NCI-H128 (cell line): ENCODE data around the gene OR2J2.
"Not testable (repeated sequence)": the region's sequence is repeated elsewhere in the genome, so short reads cannot be mapped to it uniquely, and the experiment has no call there.

Experiments used
- DNase-seq: peaks from one replicate; lab custom pipeline; 2025; ENCODE audit not compliant: unreplicated experiment; lab: John Stamatoyannopoulos, UW

OR2J2 gene

DNA sequence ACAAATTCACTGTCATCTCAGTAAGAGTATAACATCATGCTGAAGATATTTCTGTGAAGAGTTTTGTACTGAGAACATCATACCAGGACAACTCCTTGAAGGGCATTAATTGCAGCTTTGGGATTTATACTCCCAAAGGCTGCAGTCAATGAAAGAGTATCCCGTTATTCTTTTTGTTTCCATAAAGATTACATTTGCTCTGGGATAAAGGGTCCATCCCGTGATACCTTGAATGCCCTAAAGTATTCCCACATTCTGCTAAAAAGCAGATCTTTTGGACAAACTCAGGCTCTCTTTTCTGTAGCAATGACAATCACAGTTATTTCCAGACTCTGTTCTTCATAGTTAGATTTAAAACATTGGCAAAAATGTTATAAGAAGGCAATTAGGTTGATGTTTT is at the start of gene OR2J2:
TSS of gene OR2J2 (plus strand) at position 301 of the 400 bp plus-strand sequence. CDS start 2,729 bp downstream, outside the sequence.
- not testable (repeated sequence) for DNase-seq

- DNase-seq, result no peak
Measured at GRCh38 chr6:29129326-29130012, 41.2 kb upstream of the OR2J2 start.

GRCh38 chr6:29130644-29131043 is 40.1 kb upstream of the OR2J2 start:
- no peak for DNase-seq

DNA sequence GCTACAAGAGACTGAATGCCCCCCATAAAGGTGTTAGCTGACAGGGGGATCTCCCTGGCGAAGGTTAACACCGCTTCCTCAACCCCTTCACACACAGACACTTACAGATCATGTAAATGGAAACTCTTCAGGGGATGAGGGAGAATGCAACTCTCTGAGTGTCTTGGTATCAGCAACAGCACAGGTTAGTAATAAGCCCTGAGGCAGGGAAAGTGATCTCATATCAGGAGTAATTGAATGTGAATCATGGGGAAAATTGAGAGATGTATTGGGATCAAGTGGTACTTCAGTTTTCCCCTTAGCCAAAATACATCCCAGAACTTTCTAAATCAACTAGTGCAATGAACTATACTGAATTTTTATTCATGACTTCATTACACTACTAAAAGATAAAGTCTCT is 39.0 kb upstream of the OR2J2 start:
- DNase-seq, result no peak

GRCh38 chr6:29137724-29138123 is 33.0 kb upstream of the OR2J2 start:
- no peak for DNase-seq

GRCh38 chr6:29141606-29142005 is 29.1 kb upstream of the OR2J2 start:
- DNase-seq, result no peak

GRCh38 chr6:29142309-29142708 is 28.4 kb upstream of the OR2J2 start:
- no peak for DNase-seq

GRCh38 chr6:29146179-29146578 is 24.5 kb upstream of the OR2J2 start:
- DNase-seq, result no peak

- no peak for DNase-seq
Measured at GRCh38 chr6:29147074-29147473, 23.6 kb upstream of the OR2J2 start.

DNA sequence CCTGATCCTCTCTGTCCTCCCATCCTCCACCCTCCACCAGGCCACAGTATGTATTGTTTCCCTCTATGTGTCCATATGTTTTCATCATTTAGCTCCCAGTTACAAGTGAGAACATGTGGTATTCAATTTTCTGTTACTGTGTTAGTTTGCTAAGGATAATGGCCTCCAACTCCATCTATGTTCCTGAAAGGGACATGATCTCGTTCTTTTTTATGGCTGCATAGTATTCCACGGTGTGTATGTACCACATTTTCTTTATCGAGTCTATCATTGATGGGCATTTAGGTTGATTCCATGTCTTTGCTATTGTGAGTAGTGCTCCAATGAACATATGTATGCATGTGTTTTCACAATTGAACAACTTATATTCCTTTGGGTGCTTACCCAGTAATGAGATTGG is 21.3 kb upstream of the OR2J2 start:
- DNase-seq, result not testable (repeated sequence)

GRCh38 chr6:29153083-29153482 is 17.6 kb upstream of the OR2J2 start:
- DNase-seq, result no peak

DNA sequence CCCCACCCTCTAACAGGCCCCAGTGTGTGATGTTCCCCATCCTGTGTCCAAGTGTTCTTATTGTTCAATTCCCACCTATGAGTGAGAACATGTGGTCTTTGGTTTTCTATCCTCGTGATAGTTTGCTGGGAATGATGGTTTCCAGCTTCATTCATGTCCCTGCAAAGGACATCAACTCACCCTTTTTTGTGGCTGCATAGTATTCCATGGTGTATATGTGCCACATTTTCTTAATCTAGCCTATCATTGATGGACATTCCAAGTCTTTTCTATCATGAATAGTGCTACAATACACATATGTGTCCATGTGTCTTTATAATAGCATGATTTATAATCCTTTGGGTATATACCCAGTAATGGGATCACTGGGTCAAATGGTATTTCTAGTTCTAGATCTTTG is 15.5 kb upstream of the OR2J2 start:
- not testable (repeated sequence) for DNase-seq

GRCh38 chr6:29159922-29160321 is 10.8 kb upstream of the OR2J2 start:
- not testable (repeated sequence) for DNase-seq

DNA sequence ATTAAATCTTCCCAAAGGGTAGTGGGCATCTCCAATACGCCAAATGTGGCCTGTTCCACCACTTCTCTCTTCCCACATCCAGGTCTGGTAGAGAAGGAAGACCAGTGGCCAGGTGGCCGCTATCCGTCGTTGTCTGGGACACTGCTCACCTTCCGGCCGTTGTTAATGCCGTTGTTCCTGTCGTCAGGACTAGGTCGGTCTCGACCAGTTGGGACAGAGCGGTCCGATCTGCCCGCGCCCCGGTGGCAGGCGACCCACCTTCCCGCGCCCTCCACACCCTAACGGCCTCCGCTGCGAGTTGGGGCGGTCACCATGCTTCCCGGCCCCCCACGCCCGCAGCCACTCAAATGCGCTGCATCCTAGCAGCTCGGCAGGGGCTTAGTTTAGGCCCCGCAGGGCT is 5.1 kb upstream of the OR2J2 start:
- DNase-seq, result not testable (repeated sequence)

GRCh38 chr6:29171736-29172135 is 1.0 kb downstream of the OR2J2 start:
- DNase-seq, result no peak

GRCh38 chr6:29183594-29183993 is 12.9 kb downstream of the OR2J2 start:
- no peak for DNase-seq

DNA sequence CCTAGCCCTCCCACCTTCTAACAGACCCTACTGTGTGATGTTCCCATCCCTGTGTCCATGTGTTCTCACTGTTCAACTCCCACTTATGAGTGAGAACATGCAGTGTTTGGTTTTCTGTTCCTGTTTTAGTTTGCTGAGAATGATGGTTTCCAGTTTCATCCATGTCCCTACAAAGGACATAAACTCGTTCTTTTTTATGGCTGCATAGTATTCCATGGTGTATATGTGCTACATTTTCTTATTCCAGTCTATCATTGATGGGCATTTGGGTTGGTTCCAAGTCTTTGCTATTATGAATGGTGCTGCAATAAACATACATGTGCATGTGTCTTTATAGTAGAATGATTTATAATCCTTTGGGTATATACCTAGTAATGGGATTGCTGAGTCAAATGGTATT is 18.0 kb downstream of the OR2J2 start:
- not testable (repeated sequence) for DNase-seq

DNA sequence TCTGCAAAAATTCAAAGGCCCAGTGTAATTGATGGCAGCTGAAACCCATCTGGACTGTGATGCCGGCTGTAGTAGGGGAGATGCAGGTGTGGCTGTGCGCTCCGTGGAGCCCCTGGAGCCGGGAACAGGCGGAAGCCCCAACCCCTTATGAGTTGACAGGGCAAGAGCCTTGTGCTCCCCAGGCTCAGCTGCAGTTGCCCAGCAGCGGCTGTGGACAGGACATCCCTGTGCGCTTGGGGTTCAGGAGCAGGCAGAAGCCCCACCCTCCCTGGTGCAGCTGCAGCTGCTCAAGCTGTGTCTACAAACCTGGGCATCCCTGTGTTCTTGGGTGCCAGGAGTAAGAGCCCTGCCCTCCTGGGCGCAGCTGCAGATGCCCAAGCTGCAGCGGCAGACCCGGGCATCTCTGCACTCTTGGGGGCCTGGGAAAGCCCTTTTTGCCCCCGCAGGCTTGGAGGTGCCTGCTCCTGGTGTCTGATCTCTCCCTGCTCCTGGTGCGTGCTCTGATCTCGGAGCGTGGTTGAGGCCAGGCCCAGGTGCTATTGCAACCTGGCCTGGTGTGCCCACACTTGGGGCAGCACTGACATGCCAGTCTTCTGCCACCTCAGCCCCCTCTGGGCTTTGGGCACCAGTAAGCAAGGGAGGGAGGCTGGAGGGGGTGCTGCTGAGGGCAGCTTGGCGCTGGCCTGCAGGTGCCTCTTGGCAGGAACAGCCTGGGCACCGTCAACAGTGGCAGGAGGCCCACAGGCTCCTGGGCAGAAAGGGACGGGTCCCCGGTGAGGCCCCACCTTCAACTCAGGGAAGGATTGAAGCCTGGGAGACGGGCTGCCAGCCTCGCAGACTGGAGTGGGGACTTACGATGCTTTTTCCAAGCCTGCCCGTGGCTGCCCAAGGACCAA is 30.3 kb downstream of the OR2J2 start:
- no peak for DNase-seq

DNA sequence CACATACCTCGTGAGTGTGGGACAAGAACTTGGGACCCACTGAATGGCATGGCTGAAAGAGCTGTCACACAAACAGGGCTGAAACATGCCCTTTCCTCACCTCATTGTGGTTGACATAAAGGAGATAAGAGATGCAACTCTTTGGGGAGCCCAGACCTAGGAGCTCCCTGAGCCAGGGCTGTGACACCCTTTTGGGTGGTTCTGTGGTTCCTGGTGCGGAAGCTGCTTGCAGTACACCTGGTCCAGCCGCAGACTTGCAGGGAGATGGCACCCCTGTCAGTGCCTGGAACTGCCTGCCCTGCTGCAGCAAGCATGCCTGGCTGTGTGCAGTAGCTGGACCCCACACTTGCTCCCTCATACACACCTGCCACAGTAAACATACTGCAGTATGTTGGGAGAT is 31.3 kb downstream of the OR2J2 start:
- DNase-seq, result no peak

DNA sequence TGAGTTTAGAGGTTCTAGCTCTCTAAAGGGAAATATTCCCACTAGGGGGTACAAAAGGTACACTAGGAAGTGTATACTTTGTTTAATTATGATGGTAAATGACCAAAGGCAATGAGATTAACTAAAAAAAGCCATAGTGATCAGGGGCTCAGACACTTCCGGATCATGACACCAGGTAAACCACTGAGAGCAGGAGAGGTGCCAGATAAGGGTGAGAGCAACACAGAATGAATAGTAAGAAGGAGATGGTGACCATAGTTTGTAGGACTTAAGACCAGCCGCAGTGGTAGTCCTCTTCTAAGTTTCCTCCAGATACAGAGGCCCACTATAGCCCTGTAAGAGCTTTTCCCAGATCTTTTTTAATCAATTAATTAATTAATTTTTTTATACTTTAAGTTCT is 40.8 kb downstream of the OR2J2 start:
- no peak for DNase-seq

- no peak for DNase-seq
Measured at GRCh38 chr6:29216528-29216927, 45.8 kb downstream of the OR2J2 start.

DNA sequence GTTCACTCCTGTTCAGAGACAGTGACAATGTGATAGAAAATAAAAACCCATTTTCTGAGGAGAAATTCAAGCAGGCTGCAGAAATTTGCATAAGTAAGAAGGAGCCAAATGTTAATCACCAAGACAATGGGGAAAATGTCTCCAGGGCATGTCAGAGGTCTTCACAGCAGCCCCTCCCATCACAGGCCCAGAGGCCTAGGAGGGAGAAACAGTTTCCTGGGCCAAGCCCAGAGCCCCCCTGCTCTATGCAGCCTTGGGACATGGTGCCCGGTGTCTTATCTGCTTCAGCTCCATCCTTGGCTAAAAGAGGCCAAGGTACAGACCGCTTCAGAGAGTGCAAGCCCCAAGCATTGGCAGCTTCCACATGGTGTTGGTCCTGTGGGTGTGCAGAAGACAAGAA is 46.5 kb downstream of the OR2J2 start:
- DNase-seq, result not testable (repeated sequence)
